OCI-LY7 (cell line): ENCODE results near the gene SMG1. TPM values are rescaled to one million over a fixed set of nuclear protein-coding genes. Genes with fewer than 3 reads are reported as not detected.
A peak's percentile ranks its signal among the peaks of the same experiment; 100 is the strongest.

Experiments
- BruUV-seq: library from RNA; stranded (reverse); fragments of 400-500 nt; replicated peaks from 2 replicates; lab custom pipeline; 2021; lab: Mats Ljungman, UMichigan
- CTCF ChIA-PET: fragments of 300-600 bp; sonication (Branson Sonifier 250); formaldehyde crosslinking; loops from one replicate; lab custom pipeline; 2022; ENCODE audit warnings: antibody characterized with exemption; ENCODE audit not compliant: unreplicated experiment; lab: Charles Lee
- POLR2A ChIA-PET: fragments of 300-600 bp; sonication (Branson Sonifier 250); formaldehyde crosslinking; loops from one replicate; lab custom pipeline; 2022; ENCODE audit warnings: antibody characterized with exemption; lab: Charles Lee
- DNase-seq: peaks from one replicate; pipeline ENCODE4 v3.0.0-alpha.2; 2015; ENCODE audit warnings: low spot score
- H2AFZ ChIP-seq: fragments of 200-600 bp; sonication (generic), shearing (Covaris generic); 2 replicates; pipeline ENCODE4 v1.6.1; 2014; ENCODE audit warnings: mild to moderate bottlenecking, antibody characterized with exemption, low read length, moderate library complexity
- H3K27ac ChIP-seq: fragments of 200-600 bp; sonication (generic); 2 replicates; pipeline ENCODE4 v1.5.1; 2014; ENCODE audit warnings: mixed run types, low read depth, mild to moderate bottlenecking, moderate library complexity, low read length, inconsistent platforms; ENCODE audit not compliant: poor library complexity, severe bottlenecking
- H3K36me3 ChIP-seq: fragments of 200-600 bp; sonication (generic); 2 replicates; pipeline ENCODE4 v1.6.1; 2014; ENCODE audit warnings: mild to moderate bottlenecking, antibody characterized with exemption, low read length, moderate library complexity, mixed read lengths; ENCODE audit not compliant: insufficient read depth
- H3K4me1 ChIP-seq: fragments of 200-600 bp; sonication (generic); 2 replicates; pipeline ENCODE4 v1.5.1; 2014; ENCODE audit warnings: mild to moderate bottlenecking, low read length; ENCODE audit not compliant: insufficient read depth, poor library complexity, severe bottlenecking
- H3K4me2 ChIP-seq: fragments of 200-600 bp; sonication (generic); 2 replicates; pipeline ENCODE4 v1.6.1; 2014; ENCODE audit warnings: mild to moderate bottlenecking, low read length
- H3K4me3 ChIP-seq: fragments of 200-600 bp; sonication (generic); 2 replicates; pipeline ENCODE4 v1.5.1; 2014; ENCODE audit warnings: mild to moderate bottlenecking, low read depth, low read length; ENCODE audit not compliant: poor library complexity, severe bottlenecking
- H3K79me2 ChIP-seq: fragments of 200-600 bp; sonication (generic); 2 replicates; pipeline ENCODE4 v1.6.1; 2016; ENCODE audit warnings: low read depth, mild to moderate bottlenecking, low read length, moderate library complexity, mixed read lengths; ENCODE audit not compliant: insufficient read depth
- H3K9me2 ChIP-seq: fragments of 200-600 bp; sonication (generic); 2 replicates; pipeline ENCODE4 v1.6.1; 2016; ENCODE audit warnings: mild to moderate bottlenecking, low read length, mixed read lengths; ENCODE audit not compliant: insufficient read depth
- H3K9me3 ChIP-seq: fragments of 200-600 bp; sonication (generic); 2 replicates; pipeline ENCODE4 v1.6.1; 2014; ENCODE audit warnings: mild to moderate bottlenecking, mixed run types, low read length, mixed read lengths
- H4K20me1 ChIP-seq: fragments of 200-600 bp; sonication (generic); 2 replicates; pipeline ENCODE4 v1.6.1; 2014; ENCODE audit warnings: mild to moderate bottlenecking, antibody characterized with exemption, low read length, moderate library complexity, mixed read lengths; ENCODE audit not compliant: insufficient read depth
- EZH2phosphoT487 ChIP-seq: fragments of 200-600 bp; sonication (generic); IDR thresholded peaks from 2 replicates; pipeline ENCODE4 v1.6.1; 2018; ENCODE audit warnings: low read depth, borderline replicate concordance, mild to moderate bottlenecking, mixed run types, antibody characterized with exemption, low read length, moderate library complexity, mixed read lengths
- intact Hi-C: fragments of 100-400 bp; cut with micrococcal nuclease; formaldehyde crosslinking; loops from one replicate; pipeline ENCODE4 v1.10.0; 2022; ENCODE audit not compliant: unreplicated experiment
- total RNA-seq, 2 experiments: library from RNA; depleted of rRNA in 1 of 2; stranded (reverse); fragments of >200 nt in 1 of 2; shearing (Covaris generic) in 1 of 2; gene quantifications; 2 replicates each; pipeline ENCODE4 v1.2.3, GENCODE V29; 2014 to 2022
- TF ChIP-seq, protein P1 (sequence below): fragments of 200-600 bp; sonication (generic); conservative IDR thresholded peaks from 2 replicates; pipeline ENCODE4 v1.5.1; 2014; ENCODE audit warnings: mild to moderate bottlenecking, antibody characterized with exemption, low read length, moderate library complexity, mixed read lengths

SMG1 gene
- total RNA-seq, 2 experiments from 2014 or later = 106 to 199 TPM

DNA sequence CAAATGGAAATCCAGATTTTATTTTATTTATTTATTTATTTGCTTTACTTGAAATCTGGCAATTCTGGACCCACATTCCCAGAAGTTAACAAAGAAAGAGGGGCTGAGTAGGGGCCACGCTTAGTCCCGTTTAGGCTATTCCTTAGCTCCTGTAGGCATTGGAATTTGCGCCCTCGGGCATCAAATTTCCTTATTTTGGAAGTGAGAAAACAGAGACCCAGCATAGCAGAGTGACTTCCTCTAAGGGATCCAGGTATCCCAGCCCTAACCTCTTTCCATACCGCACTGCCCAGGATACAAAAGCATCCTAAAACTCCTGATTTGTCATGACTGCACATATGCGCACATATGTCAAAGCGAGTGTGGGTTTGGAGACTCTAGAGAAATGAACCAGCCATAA lies 19.0 kb upstream of the SMG1 start:
- TF ChIP-seq, protein P1, sequence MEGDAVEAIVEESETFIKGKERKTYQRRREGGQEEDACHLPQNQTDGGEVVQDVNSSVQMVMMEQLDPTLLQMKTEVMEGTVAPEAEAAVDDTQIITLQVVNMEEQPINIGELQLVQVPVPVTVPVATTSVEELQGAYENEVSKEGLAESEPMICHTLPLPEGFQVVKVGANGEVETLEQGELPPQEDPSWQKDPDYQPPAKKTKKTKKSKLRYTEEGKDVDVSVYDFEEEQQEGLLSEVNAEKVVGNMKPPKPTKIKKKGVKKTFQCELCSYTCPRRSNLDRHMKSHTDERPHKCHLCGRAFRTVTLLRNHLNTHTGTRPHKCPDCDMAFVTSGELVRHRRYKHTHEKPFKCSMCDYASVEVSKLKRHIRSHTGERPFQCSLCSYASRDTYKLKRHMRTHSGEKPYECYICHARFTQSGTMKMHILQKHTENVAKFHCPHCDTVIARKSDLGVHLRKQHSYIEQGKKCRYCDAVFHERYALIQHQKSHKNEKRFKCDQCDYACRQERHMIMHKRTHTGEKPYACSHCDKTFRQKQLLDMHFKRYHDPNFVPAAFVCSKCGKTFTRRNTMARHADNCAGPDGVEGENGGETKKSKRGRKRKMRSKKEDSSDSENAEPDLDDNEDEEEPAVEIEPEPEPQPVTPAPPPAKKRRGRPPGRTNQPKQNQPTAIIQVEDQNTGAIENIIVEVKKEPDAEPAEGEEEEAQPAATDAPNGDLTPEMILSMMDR = no peak
- TF ChIP-seq EZH2phosphoT487 = no peak
- Histone ChIP-seq H3K27ac (no peak overlapping the region), H3K4me3 (no peak overlapping the region), H4K20me1 (no peaks in the 10 kb centered on the region), H3K9me2 (no peaks in the 10 kb centered on the region), H3K36me3 (no peaks in the 10 kb centered on the region), H2AFZ (no peak overlapping the region; the same call in 1 of the 2 replicates), H3K9me3 (no peaks in the 10 kb centered on the region), H3K79me2 (no peaks in the 10 kb centered on the region), H3K4me1 (no peaks in the 10 kb centered on the region), H3K4me2 (no peak overlapping the region)
- intact Hi-C loops = loop anchor here (5.0 kb wide), 1 partner anchor 48 kb away; no protein-coding TSS in a partner anchor
- POLR2A ChIA-PET = no interaction called here
- no TSS peak for BruUV-seq
- DNase-seq = no peak
- CTCF ChIA-PET = no interaction called here

GRCh38 chr16:18943414-18943813 lies 17.2 kb upstream of the SMG1 start:
- Histone ChIP-seq H3K27ac (no peak overlapping the region), H3K4me3 (no peak overlapping the region), H3K4me1 (no peaks in the 10 kb centered on the region), H3K36me3 (no peaks in the 10 kb centered on the region), H2AFZ (no peak overlapping the region), H3K79me2 (no peaks in the 10 kb centered on the region), H4K20me1 (no peaks in the 10 kb centered on the region), H3K9me3 (no peaks in the 10 kb centered on the region), H3K9me2 (no peaks in the 10 kb centered on the region), H3K4me2 (no peak overlapping the region)
- CTCF ChIA-PET = no interaction called here
- POLR2A ChIA-PET = interaction anchor here (0.7 kb wide), 1 partner anchor 513 kb away, joined by 3 read pairs; no protein-coding TSS in a partner anchor
- no TSS peak for BruUV-seq
- intact Hi-C loops = no loop called here
- peak; percentile 14 for DNase-seq
- TF ChIP-seq, protein P1 = 0 out of 2 replicates have a peak, but pooled peaks have one; percentile 12
- no peak for TF ChIP-seq EZH2phosphoT487

DNA sequence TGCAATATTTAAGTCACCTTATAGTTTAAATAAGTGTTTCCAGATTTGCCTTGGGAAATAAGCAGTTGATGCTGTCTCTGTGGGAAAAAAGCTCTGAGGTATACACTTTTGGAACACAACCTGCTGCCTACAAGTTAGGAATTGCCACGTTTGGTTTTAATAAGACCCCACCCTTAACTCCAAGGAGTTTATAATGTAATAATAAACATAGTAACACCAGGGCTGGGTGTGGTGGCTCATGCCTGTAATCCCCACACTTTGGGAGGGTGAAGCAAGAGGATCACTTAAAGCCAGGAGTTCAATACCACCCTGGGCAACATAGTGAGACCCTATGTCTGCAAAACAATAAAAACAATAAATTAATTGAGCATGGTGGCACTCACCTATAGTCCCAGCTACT lies 15.9 kb upstream of the SMG1 start:
- DNase-seq = no peak
- no peak overlapping the region for H3K4me3 ChIP-seq
- no peaks in the 10 kb centered on the region for H3K79me2 ChIP-seq
- no peaks in the 10 kb centered on the region for H3K36me3 ChIP-seq
- no peaks in the 10 kb centered on the region for H4K20me1 ChIP-seq
- no peaks in the 10 kb centered on the region for H3K4me1 ChIP-seq
- H3K27ac ChIP-seq = no peak overlapping the region
- H3K4me2 ChIP-seq = no peak overlapping the region
- TF ChIP-seq EZH2phosphoT487 = no peak
- TF ChIP-seq, protein P1 = no peak
- BruUV-seq = no TSS peak
- intact Hi-C loops = no loop called here
- no peaks in the 10 kb centered on the region for H3K9me3 ChIP-seq
- H3K9me2 ChIP-seq = no peaks in the 10 kb centered on the region
- H2AFZ ChIP-seq = no peak overlapping the region
- POLR2A ChIA-PET = no interaction called here
- CTCF ChIA-PET = no interaction called here
